ENCODE data around the gene DOCK8. TPM values are rescaled to one million over a fixed set of nuclear protein-coding genes. Genes with fewer than 3 reads are reported as not detected.

DOCK8 gene
- total and polyA plus RNA-seq, 10 donors: 34.3 to 275 (median 184) TPM

- Histone ChIP-seq H3K9me3 (no peaks in the 10 kb centered on the region), H3K27ac (no peak overlapping the region), H3K4me3 (no peak overlapping the region), H3K4me1 (no peaks in the 10 kb centered on the region), H3K27me3 (replicated peaks in 1 of 7) (no peaks in the 10 kb centered on the region), H3K36me3 (peaks cover 16 to 100% (median 99%) of the 10 kb centered on the region in 6 donors)
- DNase-seq: no peak
- TF ChIP-seq POLR2A (IDR thresholded peaks at IDR 0.05) (no peak), CTCF (IDR thresholded peaks at IDR 0.05 in 8 of 11, conservative IDR thresholded peaks at IDR 0.05 in 3 of 11) (no peak), POLR2AphosphoS5 (IDR thresholded peaks at IDR 0.05) (no peak)
- intact Hi-C loops (cut with DNase I; ENCODE audit: low total_unique reads): no loop called here
- 87 to 95% (median 90%) methylated on average over 2 of the region's 2 CpGs for WGBS, 5 donors
Measured at GRCh38 chr9:372128-372527, 157.5 kb downstream of the DOCK8 start.

DNA sequence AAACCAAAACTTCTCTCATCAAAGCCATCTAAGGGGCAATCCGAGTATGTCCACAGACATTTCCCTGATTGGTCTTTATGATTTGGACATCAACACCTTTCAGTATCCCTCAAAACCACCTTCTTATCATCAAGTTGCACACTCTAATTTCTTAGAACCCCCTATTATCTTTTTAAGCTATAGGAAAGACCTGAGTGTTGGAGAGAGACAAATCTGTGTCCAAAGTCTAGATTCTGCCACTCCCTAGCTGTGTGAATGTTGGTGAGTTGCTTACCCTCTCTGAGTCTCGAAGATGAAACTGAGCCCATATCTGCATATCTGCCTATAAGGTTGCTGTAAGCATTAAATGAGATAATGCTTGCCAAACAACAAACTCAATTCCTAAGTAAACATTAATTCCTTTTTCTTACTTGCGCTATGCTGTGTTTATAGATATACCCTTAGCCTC is 159.1 kb downstream of the DOCK8 start:
- Histone ChIP-seq H3K36me3 (peaks cover 15 to 100% (median 99%) of the 10 kb centered on the region in 6 donors), H3K9me3 (no peaks in the 10 kb centered on the region)
- 90 to 98% (median 96%) methylated on average over 3 of the region's 3 CpGs for WGBS, 5 donors

DNA sequence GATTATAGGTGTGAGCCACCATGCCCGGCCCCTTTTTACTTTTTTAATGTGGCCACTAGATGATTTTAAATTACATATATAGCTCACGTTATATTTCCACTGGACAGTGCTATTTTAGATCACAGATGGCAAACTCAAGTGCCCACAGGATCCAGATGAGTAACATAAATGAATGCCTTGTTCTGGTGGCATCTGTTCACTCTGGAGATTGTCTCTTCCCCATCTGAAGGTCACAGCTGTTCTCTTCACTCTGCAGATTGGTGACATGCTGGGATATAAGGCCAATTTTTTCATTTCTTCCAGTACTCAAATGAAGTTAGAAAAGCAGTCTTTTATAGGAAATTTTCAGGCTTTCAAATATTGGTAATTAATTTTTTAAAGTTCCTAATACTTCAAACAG is 160.1 kb downstream of the DOCK8 start:
- H3K27ac ChIP-seq: no peak overlapping the region
- H3K27me3 ChIP-seq (replicated peaks in 1 of 7): no peaks in the 10 kb centered on the region
- intact Hi-C loops (cut with DNase I; ENCODE audit: low total_unique reads): no loop called here
- H3K4me1 ChIP-seq: no peaks in the 10 kb centered on the region
- no peak overlapping the region for H3K4me3 ChIP-seq
- 91 to 100% (median 95%) methylated on average over 2 of the region's 2 CpGs for WGBS, 5 donors
- no peaks in the 10 kb centered on the region for H3K9me3 ChIP-seq
- DNase-seq: no peak
- peaks cover 16 to 100% (median 99%) of the 10 kb centered on the region in 6 donors for H3K36me3 ChIP-seq
- TF ChIP-seq CTCF (IDR thresholded peaks at IDR 0.05 in 8 of 11, conservative IDR thresholded peaks at IDR 0.05 in 3 of 11) (no peak), POLR2AphosphoS5 (IDR thresholded peaks at IDR 0.05) (no peak), POLR2A (IDR thresholded peaks at IDR 0.05) (no peak)

More for the DNA sequence above, 159.1 kb downstream of the DOCK8 start:
- H3K4me1 ChIP-seq: no peaks in the 10 kb centered on the region
- no peak for DNase-seq
- H3K27ac ChIP-seq: no peak overlapping the region
- intact Hi-C loops (cut with DNase I; ENCODE audit: low total_unique reads): no loop called here
- no peaks in the 10 kb centered on the region for H3K27me3 ChIP-seq (replicated peaks in 1 of 7)
- TF ChIP-seq POLR2A (IDR thresholded peaks at IDR 0.05) (no peak), CTCF (IDR thresholded peaks at IDR 0.05 in 8 of 11, conservative IDR thresholded peaks at IDR 0.05 in 3 of 11) (no peak), POLR2AphosphoS5 (IDR thresholded peaks at IDR 0.05) (no peak)
- no peak overlapping the region for H3K4me3 ChIP-seq

DNA sequence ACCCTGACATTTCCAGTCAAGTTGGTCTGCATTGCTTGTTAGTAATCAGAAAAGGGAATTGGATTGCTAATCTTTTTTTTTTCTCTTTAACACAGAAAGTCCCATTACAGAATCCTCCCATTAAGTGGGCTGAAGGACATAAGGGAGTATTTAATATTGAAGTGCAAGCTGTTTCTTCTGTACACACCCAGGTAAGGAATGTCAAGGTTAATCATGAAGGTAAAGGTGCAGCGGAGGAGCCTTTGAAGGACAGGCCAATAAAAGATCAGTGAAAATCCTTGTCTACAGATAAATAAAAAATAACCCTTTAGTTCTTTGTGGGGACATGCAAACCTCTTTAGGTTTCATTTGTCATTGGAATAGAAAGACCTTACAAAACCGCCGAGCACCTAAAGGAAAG is 161.4 kb downstream of the DOCK8 start:
- intact Hi-C loops (cut with DNase I; ENCODE audit: low total_unique reads): no loop called here
- H3K36me3 ChIP-seq: peaks cover 16 to 95% (median 92%) of the 10 kb centered on the region in 6 donors
- H3K27me3 ChIP-seq (replicated peaks in 1 of 7): no peaks in the 10 kb centered on the region
- no peaks in the 10 kb centered on the region for H3K9me3 ChIP-seq
- no peak for DNase-seq
- TF ChIP-seq POLR2AphosphoS5 (IDR thresholded peaks at IDR 0.05) (no peak), POLR2A (IDR thresholded peaks at IDR 0.05) (no peak), CTCF (IDR thresholded peaks at IDR 0.05 in 8 of 11, conservative IDR thresholded peaks at IDR 0.05 in 3 of 11) (no peak)
- 89 to 96% (median 93%) methylated on average over 3 of the region's 3 CpGs for WGBS, 5 donors
- no peaks in the 10 kb centered on the region for H3K4me1 ChIP-seq
- H3K27ac ChIP-seq: no peak overlapping the region
- no peak overlapping the region for H3K4me3 ChIP-seq
